Stimulated activated CD4-positive, alpha-beta T cell treated with anti-CD3 and anti-CD28 coated beads, TNF-alpha, amount 100 ng/mL, for 4 hours (primary cell): ENCODE results near the gene OCA2.

Experiments
- DNase-seq, 3 experiments: peaks; one replicate each; pipeline ENCODE4 v3.0.0-alpha.2; 2020; ENCODE audit warnings: low read depth in 3 of 3

The OCA2 gene

GRCh38 chr15:28104326-28104725, 5.2 kb upstream of the OCA2 start:
- no peak for DNase-seq

- DNase-seq = no peak
Measured at GRCh38 chr15:28103831-28104230, 4.7 kb upstream of the OCA2 start.

- DNase-seq = no peak
Measured at GRCh38 chr15:28101983-28102441, 2.9 kb upstream of the OCA2 start.

GRCh38 chr15:28101201-28101600, 2.1 kb upstream of the OCA2 start:
- DNase-seq = no peak

GRCh38 chr15:28100516-28101195, 1.5 kb upstream of the OCA2 start:
- DNase-seq = no peak

GRCh38 chr15:28099555-28100140, 533 bp upstream of the OCA2 start:
- DNase-seq = no peak

GRCh38 chr15:28098360-28098765, 752 bp downstream of the OCA2 start:
- no peak for DNase-seq

- no peak for DNase-seq
Measured at GRCh38 chr15:28097656-28098359, 1.3 kb downstream of the OCA2 start.

- no peak for DNase-seq
Measured at GRCh38 chr15:28096670-28097431, 2.3 kb downstream of the OCA2 start.

GRCh38 chr15:28096411-28096669, 2.8 kb downstream of the OCA2 start:
- DNase-seq = no peak

- DNase-seq = no peak
Measured at GRCh38 chr15:28094732-28095521, 4.2 kb downstream of the OCA2 start.

- no peak for DNase-seq
Measured at GRCh38 chr15:28093752-28094535, 5.2 kb downstream of the OCA2 start.

GRCh38 chr15:28091313-28091712, 7.8 kb downstream of the OCA2 start:
- DNase-seq = no peak

GRCh38 chr15:28086175-28086703, 12.9 kb downstream of the OCA2 start:
- no peak for DNase-seq

GRCh38 chr15:28085489-28086174, 13.5 kb downstream of the OCA2 start:
- DNase-seq = no peak

- DNase-seq = no peak
Measured at GRCh38 chr15:28084547-28084946, 14.6 kb downstream of the OCA2 start.

GRCh38 chr15:28082891-28083684, 16.0 kb downstream of the OCA2 start:
- DNase-seq = no peak

- DNase-seq = no peak
Measured at GRCh38 chr15:28081594-28081993, 17.5 kb downstream of the OCA2 start.

GRCh38 chr15:28080386-28080785, 18.7 kb downstream of the OCA2 start:
- DNase-seq = no peak
